ENCODE data around the gene RAB38.

GRCh38 chr11:88194990-88195389 is 19.7 kb upstream of the RAB38 start:
- no peak for TF ChIP-seq CTCF (IDR thresholded peaks at IDR 0.05 in 2 of 3, conservative IDR thresholded peaks at IDR 0.05 in 1 of 3; ENCODE audit: control insufficient read depth in 2 of 3, extremely low read depth in 1 of 3, insufficient read depth in 1 of 3, low read depth in 3 of 3, low read length in 3 of 3)
- TF ChIP-seq NFIC (IDR thresholded peaks at IDR 0.05; ENCODE audit: low read depth, low read length): peak; percentile 95
